22Rv1 (cell line): ENCODE data around the gene TATDN2.

Source experiments
- CTCF ChIP-seq: fragments of 450-650 bp; IDR thresholded peaks from 2 replicates; pipeline ENCODE4 v1.5.1; 2017; ENCODE audit warnings: mild to moderate bottlenecking
- ZFX ChIP-seq: fragments of 450-650 bp; IDR thresholded peaks from 2 replicates; pipeline ENCODE4 v1.6.1; 2017; ENCODE audit warnings: antibody characterized with exemption, borderline replicate concordance

- TF ChIP-seq CTCF (no peak), ZFX (no peak)
Observed at GRCh38 chr3:10330319-10330718, 82.1 kb downstream of the TATDN2 start.
